Nephron (organoid): ENCODE data around the gene PILRA.

ENCODE experiments used
- H3K27ac Mint-ChIP-seq, 3 experiments: 2 replicates each; pipeline ENCODE4 v1.8.0; 2020; ENCODE audit warnings: mixed read lengths in 3 of 3, mild to moderate bottlenecking in 2 of 3, moderate library complexity in 1 of 3
- H3K27me3 Mint-ChIP-seq: 2 replicates; pipeline ENCODE4 v1.8.0; 2021; ENCODE audit warnings: low read depth, mild to moderate bottlenecking, moderate library complexity, mixed read lengths
- H3K36me3 Mint-ChIP-seq: 2 replicates; pipeline ENCODE4 v1.8.0; 2020; ENCODE audit warnings: low read depth, mixed read lengths
- H3K4me1 Mint-ChIP-seq: 2 replicates; pipeline ENCODE4 v1.8.0; 2020; ENCODE audit warnings: mixed read lengths
- H3K4me3 Mint-ChIP-seq, 3 experiments: 2 replicates each; pipeline ENCODE4 v1.8.0; 2020; ENCODE audit warnings: mild to moderate bottlenecking in 3 of 3, mixed read lengths in 3 of 3, moderate library complexity in 2 of 3
- H3K9me3 Mint-ChIP-seq: 2 replicates; pipeline ENCODE4 v1.8.0; 2020; ENCODE audit warnings: mixed read lengths
- CTCF ChIP-seq, 3 experiments: fragments of 200-600 bp; sonication (generic); IDR thresholded peaks; one replicate each; pipeline ENCODE4 v1.5.0; 2021; ENCODE audit warnings: antibody characterized with exemption in 3 of 3; ENCODE audit not compliant: unreplicated experiment in 3 of 3

The PILRA gene

GRCh38 chr7:100431286-100431735, 58.0 kb downstream of the PILRA start:
- Mint-ChIP-seq H3K36me3 (peaks cover 39% of the 10 kb centered on the region), H3K4me1 (peaks cover 43% of the 10 kb centered on the region), H3K4me3 (peak overlapping the region; percentile 86 to 95 (median 91)), H3K9me3 (no peaks in the 10 kb centered on the region), H3K27ac (peak overlapping the region; percentile 84 to 90 (median 85)), H3K27me3 (no peaks in the 10 kb centered on the region)
- TF ChIP-seq CTCF (IDR thresholded peaks at IDR 0.05; ENCODE audit: unreplicated experiment in 3 of 3), result no peak

GRCh38 chr7:100432053-100432452, 58.8 kb downstream of the PILRA start:
- H3K36me3 Mint-ChIP-seq, result peaks cover 42% of the 10 kb centered on the region

GRCh38 chr7:100432621-100433275, 59.5 kb downstream of the PILRA start:
- peak overlapping the region; percentile 86 to 95 (median 91) for H3K4me3 Mint-ChIP-seq
- no peaks in the 10 kb centered on the region for H3K9me3 Mint-ChIP-seq
- no peaks in the 10 kb centered on the region for H3K27me3 Mint-ChIP-seq
- H3K36me3 Mint-ChIP-seq, result peaks cover 42% of the 10 kb centered on the region
- H3K4me1 Mint-ChIP-seq, result peaks cover 47% of the 10 kb centered on the region
- peak overlapping the region; percentile 84 to 90 (median 85) for H3K27ac Mint-ChIP-seq
- TF ChIP-seq CTCF (IDR thresholded peaks at IDR 0.05; ENCODE audit: unreplicated experiment in 3 of 3), result no peak

More at GRCh38 chr7:100432053-100432452, 58.8 kb downstream of the PILRA start:
- no peak for TF ChIP-seq CTCF (IDR thresholded peaks at IDR 0.05; ENCODE audit: unreplicated experiment in 3 of 3)
- H3K27ac Mint-ChIP-seq, result peak overlapping the region; percentile 84 to 90 (median 85)
- H3K4me1 Mint-ChIP-seq, result peaks cover 47% of the 10 kb centered on the region
- peak overlapping the region; percentile 86 to 95 (median 91) for H3K4me3 Mint-ChIP-seq
- no peaks in the 10 kb centered on the region for H3K9me3 Mint-ChIP-seq
- H3K27me3 Mint-ChIP-seq, result no peaks in the 10 kb centered on the region

- TF ChIP-seq CTCF (IDR thresholded peaks at IDR 0.05; ENCODE audit: unreplicated experiment in 3 of 3), result no peak
- H3K9me3 Mint-ChIP-seq, result no peaks in the 10 kb centered on the region
- H3K27ac Mint-ChIP-seq, result peak overlapping the region in 2 of 3 experiments; percentile 85 to 91
- H3K4me3 Mint-ChIP-seq, result peak overlapping the region; percentile 86 to 95 (median 91)
- H3K27me3 Mint-ChIP-seq, result no peaks in the 10 kb centered on the region
- H3K4me1 Mint-ChIP-seq, result peaks cover 47% of the 10 kb centered on the region
- peaks cover 42% of the 10 kb centered on the region for H3K36me3 Mint-ChIP-seq
These were observed 59.9 kb downstream of the PILRA start for GRCh38 chr7:100433276-100433591.

- peak overlapping the region; percentile 86 to 95 (median 95) for H3K4me3 Mint-ChIP-seq
- H3K9me3 Mint-ChIP-seq, result no peaks in the 10 kb centered on the region
- H3K36me3 Mint-ChIP-seq, result peaks cover 42% of the 10 kb centered on the region
These were observed 60.5 kb downstream of the PILRA start for GRCh38 chr7:100433592-100434296.

More at GRCh38 chr7:100433592-100434296, 60.5 kb downstream of the PILRA start:
- Mint-ChIP-seq H3K27me3 (no peaks in the 10 kb centered on the region), H3K27ac (peak overlapping the region; percentile 57 to 91 (median 85)), H3K4me1 (peaks cover 47% of the 10 kb centered on the region)
- TF ChIP-seq CTCF (IDR thresholded peaks at IDR 0.05; ENCODE audit: unreplicated experiment in 3 of 3), result no peak
